Measurements from ENCODE around the gene CEPT1. TPM values are rescaled to one million over a fixed set of nuclear protein-coding genes. Genes with fewer than 3 reads are reported as not detected.
A peak's percentile ranks its signal among the peaks of the same experiment; 100 is the strongest.

Gene CEPT1
- total and polyA plus RNA-seq, 9 of the 15 experiments (the other 6 are each of a cell fraction or from before 2014, with no cell fraction given): 24.4 to 72.6 (median 42.4) TPM

GRCh38 chr1:111201275-111202090 is 61.5 kb downstream of the CEPT1 start (continued):
- TF ChIP-seq THRA (IDR thresholded peaks at IDR 0.05) (peak; percentile 51; the same call in 1 of the 2 replicates), BCOR (IDR thresholded peaks at IDR 0.05) (0 out of 2 replicates have a peak, but pooled peaks have one; percentile 17), ZNF324 (CRISPR knock-in tag; IDR thresholded peaks at IDR 0.05) (no peak), NR2C2 (CRISPR knock-in tag; IDR thresholded peaks at IDR 0.05) (no peak), NR2C2 (tag; IDR thresholded peaks at IDR 0.05) (peak; percentile 66), TFAP4 (CRISPR knock-in tag; IDR thresholded peaks at IDR 0.05; ENCODE audit: borderline replicate concordance) (peak; percentile 65; the same call in 1 of the 2 replicates), CBFA2T2 (conservative IDR thresholded peaks at IDR 0.05) (peak; percentile 35; the same call in 1 of the 2 replicates), ZNF695 (CRISPR knock-in tag; IDR thresholded peaks at IDR 0.05) (no peak), ZNF76 (CRISPR knock-in tag; IDR thresholded peaks at IDR 0.05; ENCODE audit: borderline replicate concordance) (no peak), ZNF75A (CRISPR knock-in tag; IDR thresholded peaks at IDR 0.05) (no peak), NR2C1 (IDR thresholded peaks at IDR 0.05) (no peak), NR2C1 (tag; IDR thresholded peaks at IDR 0.05) (peak; percentile 47), ZNF274 (IDR thresholded peaks at IDR 0.05; ENCODE audit: borderline replicate concordance, low read depth, low read length) (no peak), ELF1 (tag; IDR thresholded peaks at IDR 0.05) (no peak), MAZ (CRISPR knock-in tag; conservative IDR thresholded peaks at IDR 0.05 in 1 of 2, IDR thresholded peaks at IDR 0.05 in 1 of 2) (no peak), ZNF3 (CRISPR knock-in tag; IDR thresholded peaks at IDR 0.05) (no peak), ZKSCAN8 (CRISPR knock-in tag; IDR thresholded peaks at IDR 0.05) (0 out of 2 replicates have a peak, but pooled peaks have one; percentile 22), ZNF518B (CRISPR knock-in tag; IDR thresholded peaks at IDR 0.05) (no peak), NRF1 (conservative IDR thresholded peaks at IDR 0.05 in 1 of 2, IDR thresholded peaks at IDR 0.05 in 1 of 2) (peak; percentile 12 to 28; a peak in 1 of 4 replicates), ZNF785 (CRISPR knock-in tag; IDR thresholded peaks at IDR 0.05) (no peak), ZNF766 (CRISPR knock-in tag; conservative IDR thresholded peaks at IDR 0.05) (0 out of 2 replicates have a peak, but pooled peaks have one; percentile 50), POLR2G (IDR thresholded peaks at IDR 0.05; ENCODE audit: low read depth, low read length) (no peak)

Data from K562 (cell line).